HEK293 (cell line): ENCODE measurements around the gene SLC12A8.

Experiments
- BCL6B ChIP-seq: fragments of 450-650 bp; formaldehyde crosslinking; IDR thresholded peaks from 2 replicates; pipeline ENCODE4 v1.5.1; 2017; ENCODE audit warnings: missing biosample characterization, missing genetic modification characterization
- CTCF ChIP-seq: fragments of 450-650 bp; formaldehyde crosslinking; IDR thresholded peaks from 2 replicates; pipeline ENCODE4 v1.5.1; 2016; ENCODE audit warnings: missing biosample characterization, missing genetic modification characterization
- GLI4 ChIP-seq: fragments of 450-650 bp; formaldehyde crosslinking; IDR thresholded peaks from 2 replicates; pipeline ENCODE4 v1.5.1; 2016; ENCODE audit warnings: missing biosample characterization, missing genetic modification characterization
- HOXA7 ChIP-seq: sonication (generic); formaldehyde crosslinking; IDR thresholded peaks from 2 replicates; pipeline ENCODE4 v1.8.1; 2022; ENCODE audit warnings: missing genetic modification reagents, borderline replicate concordance
- KLF17 ChIP-seq: fragments of 450-650 bp; formaldehyde crosslinking; IDR thresholded peaks from 2 replicates; pipeline ENCODE4 v1.5.1; 2016; ENCODE audit warnings: missing biosample characterization, missing genetic modification characterization
- MYNN ChIP-seq: fragments of 450-650 bp; formaldehyde crosslinking; IDR thresholded peaks from 2 replicates; pipeline ENCODE4 v1.5.1; 2016; ENCODE audit warnings: missing biosample characterization, missing genetic modification characterization, borderline replicate concordance
- SP7 ChIP-seq: fragments of 450-650 bp; formaldehyde crosslinking; IDR thresholded peaks from 2 replicates; pipeline ENCODE4 v1.5.1; 2016; ENCODE audit warnings: missing biosample characterization, missing genetic modification characterization
- YY1 ChIP-seq: fragments of 450-650 bp; formaldehyde crosslinking; IDR thresholded peaks from 2 replicates; pipeline ENCODE4 v1.5.1; 2018; ENCODE audit warnings: missing biosample characterization, missing genetic modification characterization
- ZBTB49 ChIP-seq: fragments of 450-650 bp; formaldehyde crosslinking; IDR thresholded peaks from 2 replicates; pipeline ENCODE4 v1.5.1; 2016; ENCODE audit warnings: missing biosample characterization, missing genetic modification characterization, low read depth
- ZNF274 ChIP-seq, 2 experiments: fragments of 200-500 bp in 1 of 2; fragments of 450-650 bp in 1 of 2; sonication (Bioruptor generic) in 1 of 2; formaldehyde crosslinking in 1 of 2; IDR thresholded peaks; 2 replicates each; pipeline versions ENCODE4 v1.5.1 to v1.6.1; 2014 to 2016; ENCODE audit warnings: borderline replicate concordance in 1 of 2, inconsistent platforms in 1 of 2, low read length in 1 of 2, missing biosample characterization in 1 of 2, missing genetic modification characterization in 1 of 2
- ZNF341 ChIP-seq: fragments of 450-650 bp; formaldehyde crosslinking; IDR thresholded peaks from 2 replicates; pipeline ENCODE4; 2016; ENCODE audit warnings: low read depth, missing biosample characterization, missing genetic modification characterization

GRCh38 chr3:125116311-125117080, 96.1 kb downstream of the SLC12A8 start:
- TF ChIP-seq ZNF341 (tag by site-specific recombination) (no peak), ZBTB49 (tag by site-specific recombination) (no peak), MYNN (tag by site-specific recombination) (no peak), GLI4 (tag by site-specific recombination) (no peak), CTCF (tag by site-specific recombination) (no peak), BCL6B (tag by site-specific recombination) (no peak), YY1 (tag by site-specific recombination) (no peak), SP7 (tag by site-specific recombination) (no peak), KLF17 (tag by site-specific recombination) (no peak), HOXA7 (CRISPR knock-in tag) (no peak), ZNF274 (IDR thresholded peaks at IDR 0.05; ENCODE audit: low read length) (no peak), ZNF274 (tag by site-specific recombination; IDR thresholded peaks at IDR 0.05; ENCODE audit: borderline replicate concordance) (no peak)
